OCI-LY3 (cell line): Measurements from ENCODE around the gene ZC2HC1C.
"Not testable (repeated sequence)": the region's sequence is repeated elsewhere in the genome, so short reads cannot be mapped to it uniquely, and the experiment has no call there.

Experiments
- CTCF ChIP-seq: fragments of 200-600, 300-600 bp; sonication (generic); IDR thresholded peaks from 2 replicates; pipeline ENCODE4 v1.5.1; 2014; ENCODE audit warnings: antibody characterized with exemption, low read length, low read depth
- EZH2phosphoT487 ChIP-seq: fragments of 200-600 bp; shearing (Covaris generic); IDR thresholded peaks from 2 replicates; pipeline ENCODE4 v1.6.1; 2018; ENCODE audit warnings: antibody characterized with exemption, mixed run types, low read depth

DNA sequence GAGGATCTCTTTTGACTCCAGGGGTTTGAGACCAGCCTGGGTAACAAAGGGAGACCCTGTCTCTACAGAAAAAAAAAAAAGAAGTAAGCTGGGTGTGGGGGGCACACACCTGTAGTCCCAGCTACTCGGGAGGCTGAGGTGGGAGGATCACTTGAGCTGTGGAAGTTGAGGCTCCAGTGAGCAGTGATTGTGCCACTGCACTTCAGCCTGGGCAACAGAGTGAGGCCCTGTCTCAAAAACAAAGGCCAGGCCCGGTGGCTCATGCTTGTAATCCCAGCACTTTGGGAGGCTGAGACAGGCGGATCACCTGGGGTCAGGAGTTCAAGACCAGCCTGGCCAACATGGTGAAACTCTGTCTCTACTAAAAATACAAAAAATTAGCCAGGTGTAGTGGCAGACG lies 1.7 kb upstream of the ZC2HC1C start:
- TF ChIP-seq CTCF, EZH2phosphoT487: not testable (repeated sequence)
